ENCODE results near the gene MBIP.

MBIP gene

GRCh38 chr14:36320200-36320896 is at the start of gene MBIP (continued):
- peak; percentile 18 for TF ChIP-seq ZBTB26 (tag by site-specific recombination; optimal IDR thresholded peaks at IDR 0.05)
- TF ChIP-seq ZNF501 (tag by site-specific recombination; IDR thresholded peaks at IDR 0.05) = no peak
- peak; percentile 77 for TF ChIP-seq SP2 (tag by site-specific recombination; IDR thresholded peaks at IDR 0.05)
- TF ChIP-seq ZBTB6 (tag by site-specific recombination; IDR thresholded peaks at IDR 0.05) = no peak
- no peak for TF ChIP-seq RBAK (tag by site-specific recombination; IDR thresholded peaks at IDR 0.05)
- TF ChIP-seq ZNF169 (tag by site-specific recombination; IDR thresholded peaks at IDR 0.05) = no peak
- no peak for TF ChIP-seq ZNF707 (tag by site-specific recombination; IDR thresholded peaks at IDR 0.05)
- TF ChIP-seq ZNF785 (tag by site-specific recombination; IDR thresholded peaks at IDR 0.05) = no peak
- peak; percentile 87 for TF ChIP-seq ZBTB17 (tag by site-specific recombination; IDR thresholded peaks at IDR 0.05)
- peak; percentile 58; the same call in 1 of the 2 replicates for TF ChIP-seq ZNF518A (tag by site-specific recombination; conservative IDR thresholded peaks at IDR 0.05; ENCODE audit: low read depth)
- TF ChIP-seq INSM2 (tag by site-specific recombination; IDR thresholded peaks at IDR 0.05) = peak; percentile 43
- TF ChIP-seq GLIS1 (tag by site-specific recombination; IDR thresholded peaks at IDR 0.05) = peak; percentile 63
- TF ChIP-seq KLF9 (tag by site-specific recombination; IDR thresholded peaks at IDR 0.05; ENCODE audit: low read depth) = peak; percentile 82
- peak; percentile 83 for TF ChIP-seq ZBTB21 (tag by site-specific recombination; IDR thresholded peaks at IDR 0.05)
- peak; percentile 99 for TF ChIP-seq ATF2 (tag by site-specific recombination; IDR thresholded peaks at IDR 0.05; ENCODE audit: low read depth)
- TF ChIP-seq PRDM10 (tag by site-specific recombination; IDR thresholded peaks at IDR 0.05) = 0 out of 2 replicates have a peak, but pooled peaks have one; percentile 17
- no peak for TF ChIP-seq ZNF544 (tag by site-specific recombination; IDR thresholded peaks at IDR 0.05)
- TF ChIP-seq ZBTB20 (tag by site-specific recombination; IDR thresholded peaks at IDR 0.05) = peak; percentile 89
- no peak for TF ChIP-seq ZNF148 (tag by site-specific recombination; IDR thresholded peaks at IDR 0.05; ENCODE audit: borderline replicate concordance)
- no peak for TF ChIP-seq ZNF513 (tag by site-specific recombination; IDR thresholded peaks at IDR 0.05)
